ENCODE measurements around the gene ZNF554.
"Not testable (repeated sequence)": the region's sequence is repeated elsewhere in the genome, so short reads cannot be mapped to it uniquely, and the experiment has no call there.

Gene ZNF554

GRCh38 chr19:2791440-2791839 lies 28.2 kb upstream of the ZNF554 start:
- DNase-seq = no peak

- no peak for DNase-seq
Observed at GRCh38 chr19:2791876-2792275, 27.8 kb upstream of the ZNF554 start.

GRCh38 chr19:2792666-2793065 lies 27.0 kb upstream of the ZNF554 start:
- DNase-seq = not testable (repeated sequence)

- no peak for DNase-seq
Observed at GRCh38 chr19:2793126-2793525, 26.5 kb upstream of the ZNF554 start.

- DNase-seq = no peak
Observed at GRCh38 chr19:2793577-2793976, 26.1 kb upstream of the ZNF554 start.

GRCh38 chr19:2795827-2796658 lies 23.6 kb upstream of the ZNF554 start:
- no peak for DNase-seq

- DNase-seq = no peak
Observed at GRCh38 chr19:2796659-2797266, 22.9 kb upstream of the ZNF554 start.

- DNase-seq = no peak
Observed at GRCh38 chr19:2797280-2797679, 22.4 kb upstream of the ZNF554 start.

- DNase-seq = no peak
Observed at GRCh38 chr19:2798158-2798685, 21.4 kb upstream of the ZNF554 start.

- no peak for DNase-seq
Observed at GRCh38 chr19:2798733-2799132, 20.9 kb upstream of the ZNF554 start.

- no peak for DNase-seq
Observed at GRCh38 chr19:2799273-2800020, 20.2 kb upstream of the ZNF554 start.

- no peak for DNase-seq
Observed at GRCh38 chr19:2800506-2800905, 19.2 kb upstream of the ZNF554 start.

- no peak for DNase-seq
Observed at GRCh38 chr19:2802826-2803225, 16.8 kb upstream of the ZNF554 start.

- no peak for DNase-seq
Observed at GRCh38 chr19:2803486-2804155, 16.0 kb upstream of the ZNF554 start.

GRCh38 chr19:2804156-2805004 lies 15.3 kb upstream of the ZNF554 start:
- DNase-seq = no peak

GRCh38 chr19:2805261-2805900 lies 14.3 kb upstream of the ZNF554 start:
- DNase-seq = no peak

- no peak for DNase-seq
Observed at GRCh38 chr19:2805991-2806649, 13.5 kb upstream of the ZNF554 start.

GRCh38 chr19:2806736-2807378 lies 12.8 kb upstream of the ZNF554 start:
- no peak for DNase-seq

GRCh38 chr19:2807379-2808128 lies 12.1 kb upstream of the ZNF554 start:
- DNase-seq = no peak

All from effector CD4-positive, alpha-beta T cell (primary cell).